H1 (cell line): ENCODE results near the gene TBL2. TPM values are rescaled to one million over a fixed set of nuclear protein-coding genes. Genes with fewer than 3 reads are reported as not detected.

ENCODE experiments used
- CTCF ChIA-PET: fragments of 300-600 bp; sonication (Branson Sonifier 250); formaldehyde crosslinking; loops from one replicate; lab custom pipeline; 2021; ENCODE audit not compliant: partially characterized antibody; lab: Charles Lee
- POLR2A ChIA-PET: fragments of 300-600 bp; sonication (Branson Sonifier 250); formaldehyde crosslinking; loops from one replicate; lab custom pipeline; 2021; ENCODE audit warnings: inconsistent platforms; ENCODE audit not compliant: partially characterized antibody; lab: Charles Lee
- DNase-seq, 2 experiments: peaks; one replicate each; pipeline versions ENCODE4 v3.0.0 to v3.0.0-alpha.2; 2010 to 2022; ENCODE audit warnings: low spot score in 2 of 2, low read depth in 1 of 2, mixed read lengths in 1 of 2
- FAIRE-seq: peaks from 2 replicates; lab custom pipeline; 2011; peaks lifted over from hg19 to GRCh38; lab: Jason Lieb, UNC
- H2AFZ ChIP-seq: 2 replicates; pipeline ENCODE4 v1.8.1; 2012; ENCODE audit warnings: low read length, inconsistent platforms
- H2AK5ac ChIP-seq: 2 replicates; pipeline ENCODE4 v1.6.1; 2013; ENCODE audit warnings: low read depth, low read length
- H2BK120ac ChIP-seq: replicated peaks from 2 replicates; pipeline ENCODE3; 2013; ENCODE audit warnings: low read depth, low read length, inconsistent platforms
- H2BK12ac ChIP-seq: 2 replicates; pipeline ENCODE4 v1.6.1; 2013; ENCODE audit warnings: low read depth, low read length
- H2BK15ac ChIP-seq: 2 replicates; pipeline ENCODE4 v1.6.1; 2013; ENCODE audit warnings: low read length
- H2BK20ac ChIP-seq: 2 replicates; pipeline ENCODE4 v1.6.1; 2013; ENCODE audit warnings: low read length
- H2BK5ac ChIP-seq: 2 replicates; pipeline ENCODE4 v1.6.1; 2013; ENCODE audit warnings: low read depth, low read length
- H3K14ac ChIP-seq: 2 replicates; pipeline ENCODE4 v1.6.1; 2013; ENCODE audit warnings: inconsistent platforms; ENCODE audit not compliant: insufficient read length
- H3K18ac ChIP-seq: 2 replicates; pipeline ENCODE4 v1.6.1; 2013; ENCODE audit warnings: low read length; ENCODE audit errors: extremely low read depth
- H3K23ac ChIP-seq: 2 replicates; pipeline ENCODE4 v1.6.1; 2013; ENCODE audit warnings: inconsistent platforms; ENCODE audit not compliant: insufficient read length
- H3K23me2 ChIP-seq: 2 replicates; pipeline ENCODE4 v1.6.1; 2013; ENCODE audit warnings: low read depth, low read length
- H3K27ac ChIP-seq: 2 replicates; pipeline ENCODE4 v1.6.1; 2011; ENCODE audit warnings: low read depth, low read length, inconsistent platforms
- H3K27me3 ChIP-seq, 4 experiments: replicated peaks in 1 of 4; 1 replicate in 1 of 4; 2 replicates in 3 of 4; pipeline versions ENCODE4 v1.6.1 to v1.8.1; 2011 to 2013; ENCODE audit warnings: low read length in 3 of 4, mild to moderate bottlenecking in 3 of 4, inconsistent platforms in 2 of 4, mixed read lengths in 2 of 4, moderate library complexity in 1 of 4; ENCODE audit not compliant: control insufficient read depth in 3 of 4, insufficient read depth in 3 of 4; ENCODE audit errors: extremely low read depth in 1 of 4
- H3K36me3 ChIP-seq, 4 experiments: 2 replicates each; pipeline versions ENCODE4 v1.6.1 to v1.8.1; 2011 to 2013; ENCODE audit warnings: mild to moderate bottlenecking in 4 of 4, low read length in 3 of 4, moderate library complexity in 2 of 4, control low read depth in 1 of 4, inconsistent platforms in 1 of 4; ENCODE audit not compliant: insufficient read depth in 4 of 4, control insufficient read depth in 2 of 4
- H3K4ac ChIP-seq: replicated peaks from 2 replicates; pipeline ENCODE3; 2013; ENCODE audit warnings: low read length, low read depth, mixed read lengths, inconsistent platforms; ENCODE audit not compliant: insufficient read length
- H3K4me1 ChIP-seq, 4 experiments: replicated peaks in 1 of 4; 1 replicate in 1 of 4; 2 replicates in 3 of 4; pipeline versions ENCODE4 v1.6.1 to v1.8.1; 2011 to 2013; ENCODE audit warnings: low read length in 3 of 4, inconsistent platforms in 2 of 4, mixed read lengths in 1 of 4; ENCODE audit not compliant: insufficient read depth in 4 of 4, control insufficient read depth in 3 of 4
- H3K4me2 ChIP-seq, 2 experiments: 2 replicates each; pipeline versions ENCODE4 v1.6.1 to v1.8.1; 2011 to 2013; ENCODE audit warnings: low read depth in 2 of 2, low read length in 2 of 2, control low read depth in 1 of 2, inconsistent platforms in 1 of 2, mild to moderate bottlenecking in 1 of 2; ENCODE audit not compliant: insufficient read depth in 1 of 2
- H3K4me3 ChIP-seq, 4 experiments: fragments of 200-600, 300-600 bp in 1 of 4; sonication (generic), shearing (Covaris generic), sonication (Bioruptor Twin) in 1 of 4; 2 replicates each; pipeline versions ENCODE4 v1.5.1 to v1.8.1; 2011 to 2016; ENCODE audit warnings: low read length in 4 of 4, low read depth in 3 of 4, control low read depth in 2 of 4, inconsistent platforms in 2 of 4, mild to moderate bottlenecking in 2 of 4, mixed read lengths in 1 of 4, moderate library complexity in 1 of 4; ENCODE audit not compliant: insufficient read depth in 2 of 4; ENCODE audit errors: extremely low read depth in 1 of 4
- H3K56ac ChIP-seq: replicated peaks from 2 replicates; pipeline ENCODE3; 2013; ENCODE audit warnings: low read depth, mild to moderate bottlenecking, mixed read lengths, low read length, inconsistent platforms; ENCODE audit not compliant: insufficient read length
- H3K79me1 ChIP-seq: 2 replicates; pipeline ENCODE4 v1.6.1; 2013; ENCODE audit warnings: low read depth, low read length, control low read depth
- H3K79me2 ChIP-seq, 2 experiments: 2 replicates each; pipeline versions ENCODE4 v1.6.1 to v1.8.1; 2012 to 2013; ENCODE audit warnings: low read length in 2 of 2, mild to moderate bottlenecking in 2 of 2, inconsistent platforms in 1 of 2; ENCODE audit not compliant: insufficient read depth in 2 of 2, control insufficient read depth in 1 of 2
- H3K9ac ChIP-seq, 4 experiments: replicated peaks in 1 of 4; 1 replicate in 1 of 4; 2 replicates in 3 of 4; pipeline versions ENCODE4 v1.6.1 to v1.8.1; 2011 to 2013; ENCODE audit warnings: low read depth in 3 of 4, low read length in 3 of 4, control low read depth in 2 of 4, mild to moderate bottlenecking in 2 of 4, moderate library complexity in 2 of 4, inconsistent platforms in 1 of 4; ENCODE audit errors: extremely low read depth in 1 of 4
- H3K9me3 ChIP-seq, 2 experiments: 2 replicates each; pipeline versions ENCODE4 v1.6.1 to v1.8.1; 2012 to 2013; ENCODE audit warnings: mild to moderate bottlenecking in 2 of 2, moderate library complexity in 2 of 2, control low read depth in 1 of 2, inconsistent platforms in 1 of 2, low read depth in 1 of 2, low read length in 1 of 2, mixed read lengths in 1 of 2; ENCODE audit not compliant: insufficient read depth in 2 of 2
- H4K20me1 ChIP-seq, 2 experiments: replicated peaks in 1 of 2; 2 replicates each; pipeline versions ENCODE3 to v1.8.1; 2011 to 2013; ENCODE audit warnings: inconsistent platforms in 2 of 2, low read length in 2 of 2, mild to moderate bottlenecking in 1 of 2; ENCODE audit not compliant: insufficient read depth in 2 of 2, control insufficient read depth in 1 of 2
- H4K5ac ChIP-seq: 2 replicates; pipeline ENCODE4 v1.6.1; 2013; ENCODE audit warnings: low read length, low read depth, mixed read lengths, inconsistent platforms; ENCODE audit not compliant: insufficient read length
- H4K8ac ChIP-seq: 2 replicates; pipeline ENCODE4 v1.8.0; 2013; ENCODE audit warnings: mild to moderate bottlenecking, moderate library complexity, low read length, inconsistent platforms; ENCODE audit not compliant: insufficient read depth; ENCODE audit errors: extremely low read depth
- H4K91ac ChIP-seq: replicated peaks from 2 replicates; pipeline ENCODE3; 2013; ENCODE audit warnings: low read length, mixed read lengths, inconsistent platforms; ENCODE audit not compliant: insufficient read length
- CEBPB ChIP-seq: IDR thresholded peaks from 2 replicates; pipeline ENCODE4 v1.6.1; 2012; ENCODE audit warnings: low read depth, low read length
- EP300 ChIP-seq, 2 experiments: IDR thresholded peaks; 1 replicate in 1 of 2; 2 replicates in 1 of 2; pipeline ENCODE4 v1.6.1; 2011 to 2012; ENCODE audit warnings: low read depth in 2 of 2, low read length in 2 of 2, mild to moderate bottlenecking in 2 of 2, borderline replicate concordance in 1 of 2, inconsistent platforms in 1 of 2, moderate library complexity in 1 of 2
- POLR2AphosphoS5 ChIP-seq: IDR thresholded peaks from 2 replicates; pipeline ENCODE4 v1.6.1; 2011; ENCODE audit warnings: low read depth, low read length
- WGBS, 2 experiments: shearing (Covaris generic) in 1 of 2; methylation state at CpG; one replicate each; pipeline versions ENCODE4 v1.1.6 to v1.1.7; 2013 to 2015; ENCODE audit warnings: low lambda C conversion rate in 2 of 2, mixed read lengths in 2 of 2, inconsistent platforms in 1 of 2, low coverage in 1 of 2, missing lambda C conversion rate in 1 of 2; ENCODE audit not compliant: insufficient replicate concordance in 2 of 2, insufficient coverage in 1 of 2, insufficient read length in 1 of 2; ENCODE audit errors: extremely low coverage in 1 of 2, missing lambda C conversion rate in 1 of 2; 5-methylcytosine and 5-hydroxymethylcytosine counted together
- polyA plus RNA-seq, 7 experiments: library from polyadenylated mRNA; depleted of rRNA in 3 of 7; stranded (reverse) in 5 of 7; unstranded in 2 of 7; fragments of >200 nt in 5 of 7; fragments of 200-250 nt in 2 of 7; gene quantifications; 1 replicate in 5 of 7; 2 replicates in 1 of 7; 4 replicates in 1 of 7; pipeline versions ENCODE4 v1.2.1 to v1.2.3, GENCODE V29; 2011 to 2013; ENCODE audit warnings: missing spikeins in 2 of 7, mixed read lengths in 2 of 7
- total RNA-seq: library from RNA; stranded (reverse); fragmentation: NEBNext Ultra II Directional; extraction: Animal tissue kit (Norgen Biotek cat#: 25700); gene quantifications from 2 replicates; pipeline ENCODE4 v1.2.1, GENCODE V29; 2021

TBL2 gene
- total and polyA plus RNA-seq, 2 of the 8 experiments (the other 6 are each of a cell fraction or from before 2014, with no cell fraction given), result 25.8 to 29.7 TPM

DNA sequence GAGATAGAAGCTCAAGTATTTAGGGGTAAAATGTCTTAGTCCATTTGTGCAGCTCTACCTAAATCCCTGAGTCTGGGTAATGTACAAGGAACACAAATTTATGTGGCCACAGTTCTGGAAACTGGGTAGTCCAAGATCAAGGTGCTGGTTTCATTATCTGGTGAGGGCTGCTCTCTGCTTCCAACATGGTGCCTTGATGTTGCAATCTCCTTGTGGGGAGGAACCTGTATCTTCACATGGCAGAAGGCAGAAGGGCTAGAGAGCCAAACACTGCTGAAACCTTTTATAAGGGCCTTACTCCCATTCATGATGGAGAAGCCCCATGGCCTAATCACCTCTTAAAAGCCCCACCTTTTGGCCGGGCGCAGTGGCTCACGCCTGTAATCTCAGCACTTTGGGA, 47.6 kb downstream of the TBL2 start:
- CTCF ChIA-PET, result no interaction called here
- H4K91ac ChIP-seq, result no peak overlapping the region
- H2BK20ac ChIP-seq, result no peak overlapping the region
- no peak overlapping the region for H3K9ac ChIP-seq
- H3K4me2 ChIP-seq, result no peak overlapping the region
- no peaks in the 10 kb centered on the region for H3K23me2 ChIP-seq
- no peak overlapping the region for H2AK5ac ChIP-seq
- no peaks in the 10 kb centered on the region for H4K20me1 ChIP-seq
- H3K4me3 ChIP-seq, result no peak overlapping the region
- no peaks in the 10 kb centered on the region for H3K4me1 ChIP-seq
- H3K23ac ChIP-seq, result no peak overlapping the region
- H2BK5ac ChIP-seq, result peak overlapping the region; percentile 5; the same call in 1 of the 2 replicates
- H2BK120ac ChIP-seq, result no peak overlapping the region
- no peak overlapping the region for H2AFZ ChIP-seq
- H3K27me3 ChIP-seq, result no peaks in the 10 kb centered on the region
- no peak overlapping the region for H3K27ac ChIP-seq
- H2BK12ac ChIP-seq, result no peak overlapping the region
- H3K9me3 ChIP-seq, result no peaks in the 10 kb centered on the region
- no peak overlapping the region for H3K14ac ChIP-seq
- H2BK15ac ChIP-seq, result no peak overlapping the region
- no peak overlapping the region for H3K56ac ChIP-seq
- FAIRE-seq (no peak), DNase-seq (no peak)
- H4K5ac ChIP-seq, result no peak overlapping the region
- no peak overlapping the region; the same call in 1 of the 2 replicates for H3K18ac ChIP-seq
- TF ChIP-seq EP300 (IDR thresholded peaks at IDR 0.05; ENCODE audit: borderline replicate concordance in 1 of 2, low read depth in 2 of 2, low read length in 2 of 2), result no peak
- no peak for TF ChIP-seq POLR2AphosphoS5
- TF ChIP-seq CEBPB, result peak; percentile 29; the same call in 1 of the 2 replicates
- H4K8ac ChIP-seq, result no peak overlapping the region
- H3K79me2 ChIP-seq, result no peaks in the 10 kb centered on the region
- no peaks in the 10 kb centered on the region for H3K36me3 ChIP-seq
- POLR2A ChIA-PET, result interaction anchor here (1.2 to 4.3 kb wide), 2 partner anchors 9 to 26 kb away, joined by 3 to 32 read pairs; partner anchors contain the start of gene BAZ1B
- H3K4ac ChIP-seq, result no peak overlapping the region
- no peaks in the 10 kb centered on the region for H3K79me1 ChIP-seq
- WGBS, 2 experiments, result 87% methylated on average over 3 of the region's 3 CpGs; no CpG with 5 or more reads in 1 of the 2 experiments
